GM12878 (cell line): ENCODE data around the gene GNAQ. TPM values are rescaled to one million over a fixed set of nuclear protein-coding genes. Genes with fewer than 3 reads are reported as not detected.

Experiments
- ATAC-seq: fragments of 200-7000 bp; cut with Tn5 transposase; 3 replicates; pipeline ENCODE4 v1.9.1; 2020; ENCODE audit warnings: mild to moderate bottlenecking, moderate library complexity
- BruUV-seq: library from RNA; stranded (reverse); fragments of 400-500 nt; replicated peaks from 2 replicates; lab custom pipeline; 2021; lab: Mats Ljungman, UMichigan
- CTCF ChIA-PET: fragments of 300-600 bp; sonication (Branson Sonifier 250); formaldehyde crosslinking; extraction: SDS; loops from one replicate; lab custom pipeline; 2021; ENCODE audit warnings: inconsistent platforms; lab: Yijun Ruan, JAX
- POLR2A ChIA-PET: fragments of 350-600 bp; formaldehyde crosslinking; extraction: SDS; loops from one replicate; lab custom pipeline; 2021; ENCODE audit warnings: inconsistent platforms; lab: Charles Lee
- RAD21 ChIA-PET: fragments of 300-600 bp; sonication (Branson Sonifier 250); formaldehyde crosslinking; loops from one replicate; lab custom pipeline; 2023; ENCODE audit warnings: antibody characterized with exemption; ENCODE audit not compliant: unreplicated experiment; lab: Charles Lee
- SMC1A ChIA-PET: fragments of 300-600 bp; sonication (Branson Sonifier 250); formaldehyde crosslinking; loops from one replicate; lab custom pipeline; 2023; ENCODE audit not compliant: unreplicated experiment, uncharacterized antibody; lab: Charles Lee
- DNase-seq: peaks from one replicate; pipeline ENCODE4 v3.0.0-alpha.2; 2011; ENCODE audit warnings: low read depth, low spot score
- FAIRE-seq: peaks from 3 replicates; lab custom pipeline; 2011; peaks lifted over from hg19 to GRCh38; lab: Jason Lieb, UNC
- H2AFZ ChIP-seq: 2 replicates; pipeline ENCODE4 v1.6.0; 2011; ENCODE audit warnings: low read depth, low read length, control low read depth; ENCODE audit not compliant: control insufficient read depth
- H3K27ac ChIP-seq: 2 replicates; pipeline ENCODE4 v1.5.1; 2011; ENCODE audit warnings: control low read depth; ENCODE audit not compliant: control insufficient read depth, insufficient read depth
- H3K27me3 ChIP-seq, 2 experiments: replicated peaks in 1 of 2; 2 replicates each; pipeline versions ENCODE4 v1.6.0 to v1.6.1; 2011; ENCODE audit warnings: low read length in 1 of 2; ENCODE audit not compliant: control insufficient read depth in 2 of 2, insufficient read depth in 2 of 2
- H3K36me3 ChIP-seq, 2 experiments: 2 replicates each; pipeline ENCODE4 v1.5.1; 2011; ENCODE audit warnings: low read length in 1 of 2; ENCODE audit not compliant: control insufficient read depth in 2 of 2, insufficient read depth in 2 of 2
- H3K4me1 ChIP-seq: 2 replicates; pipeline ENCODE4 v1.6.1; 2011; ENCODE audit warnings: mild to moderate bottlenecking, low read length, moderate library complexity, mixed read lengths; ENCODE audit not compliant: control insufficient read depth, insufficient read depth
- H3K4me2 ChIP-seq: 2 replicates; pipeline ENCODE4 v1.6.0; 2011; ENCODE audit warnings: control low read depth; ENCODE audit not compliant: control insufficient read depth, insufficient read depth
- H3K4me3 ChIP-seq: fragments of 200-600 bp; sonication (generic); 2 replicates; pipeline ENCODE4 v1.5.1; 2016
- H3K79me2 ChIP-seq: 2 replicates; pipeline ENCODE4 v1.6.0; 2011; ENCODE audit warnings: low read length; ENCODE audit not compliant: control insufficient read depth, insufficient read depth
- H3K9ac ChIP-seq: 2 replicates; pipeline ENCODE4 v1.8.0; 2011; ENCODE audit warnings: low read length, control low read depth, mixed read lengths; ENCODE audit not compliant: control insufficient read depth, insufficient read depth
- H3K9me3 ChIP-seq: replicated peaks from 3 replicates; pipeline ENCODE4 v1.5.1; 2011; ENCODE audit warnings: mild to moderate bottlenecking, low read length; ENCODE audit not compliant: control insufficient read depth, insufficient read depth
- H4K20me1 ChIP-seq: 2 replicates; pipeline ENCODE4 v1.6.0; 2011; ENCODE audit not compliant: control insufficient read depth, insufficient read depth
- ATF2 ChIP-seq: IDR thresholded peaks from 2 replicates; pipeline ENCODE4 v1.6.1; 2012; ENCODE audit warnings: low read length, inconsistent platforms
- BRCA1 ChIP-seq: IDR thresholded peaks from 2 replicates; pipeline ENCODE4 v1.6.1; 2011; ENCODE audit warnings: low read depth, low read length, improper control_type of control experiment
- CHD4 ChIP-seq: fragments of 200-600 bp; sonication (generic); IDR thresholded peaks from 2 replicates; pipeline ENCODE4 v1.6.1; 2016; ENCODE audit warnings: mild to moderate bottlenecking
- CREM ChIP-seq: IDR thresholded peaks from 2 replicates; pipeline ENCODE4 v1.6.1; 2014; ENCODE audit warnings: antibody characterized with exemption, low read depth
- EZH2 ChIP-seq: IDR thresholded peaks from 2 replicates; pipeline ENCODE4 v1.6.1; 2012; ENCODE audit warnings: low read depth, mild to moderate bottlenecking, control low read depth, inconsistent platforms, low read length, borderline replicate concordance; ENCODE audit not compliant: control insufficient read depth
- KLF5 ChIP-seq: fragments of 450-650 bp; IDR thresholded peaks from 2 replicates; pipeline ENCODE4 v1.6.1; 2014; ENCODE audit warnings: mild to moderate bottlenecking; ENCODE audit not compliant: partially characterized antibody
- LARP7 ChIP-seq: fragments of 450-650 bp; IDR thresholded peaks from 2 replicates; pipeline ENCODE4 v1.6.1; 2017; ENCODE audit warnings: mild to moderate bottlenecking
- MLLT1 ChIP-seq: fragments of 450-650 bp; IDR thresholded peaks from 2 replicates; pipeline ENCODE4 v1.6.1; 2016; ENCODE audit warnings: mild to moderate bottlenecking
- MTA3 ChIP-seq: IDR thresholded peaks from 2 replicates; pipeline ENCODE4 v1.6.1; 2012; ENCODE audit warnings: low read length, inconsistent platforms, borderline replicate concordance
- MYB ChIP-seq: fragments of 150-350 bp; IDR thresholded peaks from 2 replicates; pipeline ENCODE4 v1.6.1; 2014; ENCODE audit warnings: mild to moderate bottlenecking, low read depth, low read length, borderline replicate concordance
- SREBF1 ChIP-seq: IDR thresholded peaks from 2 replicates; pipeline ENCODE4 v1.6.1; 2012; ENCODE audit warnings: mild to moderate bottlenecking, low read length
- WRNIP1 ChIP-seq: IDR thresholded peaks from 2 replicates; pipeline ENCODE4 v1.6.1; 2011; ENCODE audit warnings: low read depth, low read length, improper control_type of control experiment, borderline replicate concordance
- ZBED1 ChIP-seq: IDR thresholded peaks from 2 replicates; pipeline ENCODE4 v1.6.1; 2016; ENCODE audit warnings: borderline replicate concordance
- ZNF24 ChIP-seq: fragments of 450-650 bp; IDR thresholded peaks from 2 replicates; pipeline ENCODE4 v1.6.1; 2017; ENCODE audit warnings: antibody characterized with exemption, mild to moderate bottlenecking
- WGBS: methylation state at CpG from one replicate; pipeline ENCODE4 v1.1.6; 2016; ENCODE audit warnings: low lambda C conversion rate; ENCODE audit not compliant: insufficient replicate concordance, insufficient coverage; ENCODE audit errors: missing lambda C conversion rate; 5-methylcytosine and 5-hydroxymethylcytosine counted together
- in situ Hi-C: fragments of 300-500 bp; cut with MboI; formaldehyde crosslinking; loops from 9 replicates; pipeline ENCODE4 v1.14.3; 2018; ENCODE audit warnings: mixed read lengths
- intact Hi-C: fragments of 100-400 bp; cut with micrococcal nuclease; formaldehyde crosslinking; loops from one replicate; pipeline ENCODE4 v1.14.2; 2022; ENCODE audit not compliant: unreplicated experiment
- polyA plus RNA-seq, 11 experiments: library from polyadenylated mRNA; depleted of rRNA in 4 of 11; unstranded in 6 of 11; stranded (reverse) in 5 of 11; fragments of >200 nt; fragmentation: Nextera tagmentation in 4 of 11; fragmentation: Illumina TruSeq in 1 of 11; extraction: Ambion mirVana in 4 of 11; extraction: Trizol in 1 of 11; gene quantifications; 1 replicate in 1 of 11; 2 replicates in 10 of 11; pipeline versions ENCODE4 v1.2.1 to v1.2.3, GENCODE V29; 2011 to 2016; ENCODE audit warnings: inconsistent platforms in 2 of 11, missing spikeins in 2 of 11, low read depth in 1 of 11
- total RNA-seq, 4 experiments: library from RNA; depleted of rRNA in 3 of 4; stranded (reverse); fragments of >200 nt in 3 of 4; fragmentation: Illumina TruSeq in 1 of 4; extraction: Trizol in 1 of 4; gene quantifications; 2 replicates each; pipeline versions ENCODE4 v1.2.1 to v1.2.3, GENCODE V29; 2013 to 2021
- TF ChIP-seq, protein P1 (sequence below): IDR thresholded peaks from 2 replicates; pipeline ENCODE4 v1.6.1; 2012; ENCODE audit warnings: low read depth, low read length, improper control_type of control experiment
- TF ChIP-seq, protein P2 (sequence below): fragments of 150-350 bp; IDR thresholded peaks from 2 replicates; pipeline ENCODE4 v1.6.1; 2014; ENCODE audit warnings: mild to moderate bottlenecking, low read depth, low read length
- TF ChIP-seq, protein P3 (sequence below): fragments of 450-650 bp; IDR thresholded peaks from 2 replicates; pipeline ENCODE4 v1.6.1; 2017; ENCODE audit warnings: mild to moderate bottlenecking

The GNAQ gene
- total and polyA plus RNA-seq, 10 of the 15 experiments (the other 5 are each of a cell fraction or from before 2014, with no cell fraction given): 0.15 to 47.2 (median 0.49) TPM

- FAIRE-seq (no peak), ATAC-seq (no peak), DNase-seq (no peak)
- Histone ChIP-seq H2AFZ (no peak overlapping the region), H3K4me3 (no peak overlapping the region), H3K9me3 (no peaks in the 10 kb centered on the region; the same call in 2 of the 3 replicates), H3K79me2 (no peaks in the 10 kb centered on the region), H3K36me3 (no peaks in the 10 kb centered on the region), H3K27ac (no peak overlapping the region), H3K27me3 (no peaks in the 10 kb centered on the region), H3K9ac (no peak overlapping the region), H3K4me2 (no peak overlapping the region), H3K4me1 (no peaks in the 10 kb centered on the region), H4K20me1 (no peaks in the 10 kb centered on the region)
- SMC1A ChIA-PET: no interaction called here
- POLR2A ChIA-PET: no interaction called here
- no TSS peak for BruUV-seq
- CTCF ChIA-PET: interaction anchor here (0.8 kb wide), 1 partner anchor 14 kb away, joined by 3 read pairs; no protein-coding TSS in a partner anchor
- RAD21 ChIA-PET: no interaction called here
- WGBS: 0% methylated on average over 2 of the region's 2 CpGs
- in situ Hi-C loops: no loop called here
- intact Hi-C loops: no loop called here
- TF ChIP-seq KLF5 (no peak), CREM (no peak), SREBF1 (no peak), MYB (no peak), ZNF24 (no peak), WRNIP1 (no peak), ATF2 (no peak), CHD4 (no peak), LARP7 (no peak), MLLT1 (no peak), MTA3 (no peak), ZBED1 (no peak), EZH2 (no peak), BRCA1 (no peak)
- TF ChIP-seq, protein P1, sequence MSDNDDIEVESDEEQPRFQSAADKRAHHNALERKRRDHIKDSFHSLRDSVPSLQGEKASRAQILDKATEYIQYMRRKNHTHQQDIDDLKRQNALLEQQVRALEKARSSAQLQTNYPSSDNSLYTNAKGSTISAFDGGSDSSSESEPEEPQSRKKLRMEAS: no peak
- TF ChIP-seq, protein P2, sequence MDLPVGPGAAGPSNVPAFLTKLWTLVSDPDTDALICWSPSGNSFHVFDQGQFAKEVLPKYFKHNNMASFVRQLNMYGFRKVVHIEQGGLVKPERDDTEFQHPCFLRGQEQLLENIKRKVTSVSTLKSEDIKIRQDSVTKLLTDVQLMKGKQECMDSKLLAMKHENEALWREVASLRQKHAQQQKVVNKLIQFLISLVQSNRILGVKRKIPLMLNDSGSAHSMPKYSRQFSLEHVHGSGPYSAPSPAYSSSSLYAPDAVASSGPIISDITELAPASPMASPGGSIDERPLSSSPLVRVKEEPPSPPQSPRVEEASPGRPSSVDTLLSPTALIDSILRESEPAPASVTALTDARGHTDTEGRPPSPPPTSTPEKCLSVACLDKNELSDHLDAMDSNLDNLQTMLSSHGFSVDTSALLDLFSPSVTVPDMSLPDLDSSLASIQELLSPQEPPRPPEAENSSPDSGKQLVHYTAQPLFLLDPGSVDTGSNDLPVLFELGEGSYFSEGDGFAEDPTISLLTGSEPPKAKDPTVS: no peak
- TF ChIP-seq, protein P3, sequence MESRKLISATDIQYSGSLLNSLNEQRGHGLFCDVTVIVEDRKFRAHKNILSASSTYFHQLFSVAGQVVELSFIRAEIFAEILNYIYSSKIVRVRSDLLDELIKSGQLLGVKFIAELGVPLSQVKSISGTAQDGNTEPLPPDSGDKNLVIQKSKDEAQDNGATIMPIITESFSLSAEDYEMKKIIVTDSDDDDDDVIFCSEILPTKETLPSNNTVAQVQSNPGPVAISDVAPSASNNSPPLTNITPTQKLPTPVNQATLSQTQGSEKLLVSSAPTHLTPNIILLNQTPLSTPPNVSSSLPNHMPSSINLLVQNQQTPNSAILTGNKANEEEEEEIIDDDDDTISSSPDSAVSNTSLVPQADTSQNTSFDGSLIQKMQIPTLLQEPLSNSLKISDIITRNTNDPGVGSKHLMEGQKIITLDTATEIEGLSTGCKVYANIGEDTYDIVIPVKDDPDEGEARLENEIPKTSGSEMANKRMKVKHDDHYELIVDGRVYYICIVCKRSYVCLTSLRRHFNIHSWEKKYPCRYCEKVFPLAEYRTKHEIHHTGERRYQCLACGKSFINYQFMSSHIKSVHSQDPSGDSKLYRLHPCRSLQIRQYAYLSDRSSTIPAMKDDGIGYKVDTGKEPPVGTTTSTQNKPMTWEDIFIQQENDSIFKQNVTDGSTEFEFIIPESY: no peak
These were observed 306.4 kb downstream of the GNAQ start for GRCh38 chr9:77725046-77725694.
